ENCODE results near the gene TMCO1.

GRCh38 chr1:165717918-165718515 is 50.7 kb downstream of the TMCO1 start:
- TF ChIP-seq CTCF (IDR thresholded peaks at IDR 0.05) (peak in 5 of 6 experiments; percentile 44 to 91 (median 87)), POLR2A (IDR thresholded peaks at IDR 0.05) (no peak)

All from Peyer's patch (tissue), 4 donors.